GM23338 (cell line): ENCODE results near the gene BCL2L13. TPM values are rescaled to one million over a fixed set of nuclear protein-coding genes. Genes with fewer than 3 reads are reported as not detected.

Experiments
- ATAC-seq: fragments of 200-7000 bp; cut with Tn5 transposase; 3 replicates; pipeline ENCODE4 v1.9.1; 2020
- DNase-seq: peaks from one replicate; pipeline ENCODE4 v3.0.0-alpha.2; 2015; ENCODE audit warnings: low spot score
- H2AFZ ChIP-seq: fragments of 200-600 bp; sonication (generic); 2 replicates; pipeline ENCODE4 v1.8.0; 2016; ENCODE audit warnings: antibody characterized with exemption, mild to moderate bottlenecking, moderate library complexity
- H3F3A ChIP-seq: fragments of 200-600 bp; sonication (generic); replicated peaks from 2 replicates; pipeline ENCODE4 v1.8.0; 2017; ENCODE audit warnings: antibody characterized with exemption, mixed run types, low read depth
- H3K27ac ChIP-seq: fragments of 200-600 bp; sonication (generic); 2 replicates; pipeline ENCODE4 v1.6.1; 2016; ENCODE audit warnings: low read depth
- H3K27me3 ChIP-seq: fragments of 200-600 bp; sonication (generic); 2 replicates; pipeline ENCODE4 v1.8.0; 2016; ENCODE audit warnings: mild to moderate bottlenecking, mixed run types, moderate library complexity; ENCODE audit not compliant: insufficient read depth
- H3K36me3 ChIP-seq: fragments of 200-600 bp; sonication (generic); 2 replicates; pipeline ENCODE4 v1.8.0; 2016; ENCODE audit warnings: mild to moderate bottlenecking; ENCODE audit not compliant: insufficient read depth
- H3K4me1 ChIP-seq: fragments of 200-600 bp; sonication (generic); 2 replicates; pipeline ENCODE4 v1.8.0; 2016; ENCODE audit warnings: mild to moderate bottlenecking, moderate library complexity; ENCODE audit not compliant: insufficient read depth
- H3K4me2 ChIP-seq: fragments of 200-600 bp; sonication (generic); 2 replicates; pipeline ENCODE4 v1.7.1; 2017; ENCODE audit warnings: mixed run types
- H3K4me3 ChIP-seq: fragments of 200-600 bp; sonication (generic); 2 replicates; pipeline ENCODE4 v1.6.1; 2016; ENCODE audit warnings: mixed run types
- H3K79me2 ChIP-seq: fragments of 200-600 bp; sonication (generic); replicated peaks from 2 replicates; pipeline ENCODE4 v1.8.0; 2017; ENCODE audit warnings: mild to moderate bottlenecking; ENCODE audit not compliant: insufficient read depth
- H3K9me2 ChIP-seq: fragments of 200-600 bp; sonication (generic); 2 replicates; pipeline ENCODE4 v1.8.0; 2017; ENCODE audit not compliant: insufficient read depth
- H4K20me1 ChIP-seq: fragments of 200-600 bp; sonication (generic); replicated peaks from 2 replicates; pipeline ENCODE4 v1.8.0; 2017; ENCODE audit warnings: mild to moderate bottlenecking; ENCODE audit not compliant: insufficient read depth
- H3K27ac Mint-ChIP-seq: 2 replicates; pipeline ENCODE4 v1.8.0; 2020; ENCODE audit warnings: inconsistent platforms, mild to moderate bottlenecking, moderate library complexity, mixed read lengths
- H3K27me3 Mint-ChIP-seq: 3 replicates; pipeline ENCODE4 v1.8.0; 2022; ENCODE audit warnings: low read depth, mild to moderate bottlenecking, moderate library complexity, mixed read lengths, inconsistent platforms; ENCODE audit not compliant: insufficient read depth, poor library complexity
- H3K36me3 Mint-ChIP-seq: 3 replicates; pipeline ENCODE4 v1.8.0; 2021; ENCODE audit warnings: low read depth, mild to moderate bottlenecking, inconsistent platforms, moderate library complexity, mixed read lengths
- H3K4me1 Mint-ChIP-seq: 3 replicates; pipeline ENCODE4 v1.8.0; 2020; ENCODE audit warnings: mild to moderate bottlenecking, inconsistent platforms, mixed read lengths
- H3K4me3 Mint-ChIP-seq: 3 replicates; pipeline ENCODE4 v1.8.0; 2021; ENCODE audit warnings: moderate library complexity, mild to moderate bottlenecking, inconsistent platforms, mixed read lengths
- H3K9me3 Mint-ChIP-seq: 3 replicates; pipeline ENCODE4 v1.8.0; 2020; ENCODE audit warnings: moderate library complexity, mild to moderate bottlenecking, inconsistent platforms, mixed read lengths
- CREB1 ChIP-seq: fragments of 250-450 bp; sonication (Bioruptor Pico); IDR thresholded peaks from 2 replicates; pipeline ENCODE4 v1.5.0; 2020; ENCODE audit warnings: low read depth, mild to moderate bottlenecking, moderate library complexity
- CTCF ChIP-seq, 2 experiments: fragments of 200-600 bp in 1 of 2; sonication (generic) in 1 of 2; conservative IDR thresholded peaks; 2 replicates each; pipeline versions ENCODE4 v1.5.1 to v1.6.1; 2016 to 2017; ENCODE audit warnings: antibody characterized with exemption in 2 of 2, low read depth in 2 of 2, mild to moderate bottlenecking in 2 of 2, moderate library complexity in 1 of 2
- ETS1 ChIP-seq: IDR thresholded peaks from 2 replicates; pipeline ENCODE4 v1.6.1; 2016; ENCODE audit warnings: antibody characterized with exemption
- EZH2 ChIP-seq: fragments of 200-600 bp; sonication (generic); IDR thresholded peaks from one replicate; pipeline ENCODE4 v1.8.0; 2017; ENCODE audit warnings: antibody characterized with exemption, mild to moderate bottlenecking, low read depth; ENCODE audit not compliant: unreplicated experiment
- EZH2phosphoT487 ChIP-seq: fragments of 200-600 bp; sonication (generic); IDR thresholded peaks from one replicate; pipeline ENCODE4 v1.8.1; 2018; ENCODE audit warnings: antibody characterized with exemption; ENCODE audit not compliant: unreplicated experiment
- JUNB ChIP-seq: IDR thresholded peaks from one replicate; pipeline ENCODE4 v1.6.1; 2016; ENCODE audit warnings: antibody characterized with exemption; ENCODE audit not compliant: unreplicated experiment
- NANOG ChIP-seq: IDR thresholded peaks from 2 replicates; pipeline ENCODE4 v1.6.1; 2016; ENCODE audit warnings: antibody characterized with exemption, borderline replicate concordance
- POLR2AphosphoS5 ChIP-seq: IDR thresholded peaks from 2 replicates; pipeline ENCODE4 v1.6.1; 2016; ENCODE audit warnings: antibody characterized with exemption, low read depth
- STAT1 ChIP-seq: IDR thresholded peaks from one replicate; pipeline ENCODE4 v1.6.1; 2016; ENCODE audit warnings: antibody characterized with exemption; ENCODE audit not compliant: unreplicated experiment
- ZNF114 ChIP-seq: fragments of 250-450 bp; sonication (Bioruptor Pico); IDR thresholded peaks from 2 replicates; pipeline ENCODE4 v1.5.0; 2020; ENCODE audit warnings: mild to moderate bottlenecking, moderate library complexity
- ZNF331 ChIP-seq: fragments of 250-450 bp; sonication (Bioruptor Pico); IDR thresholded peaks from 2 replicates; pipeline ENCODE4 v1.5.0; 2020; ENCODE audit warnings: low read depth, mild to moderate bottlenecking, moderate library complexity
- polyA plus RNA-seq: library from polyadenylated mRNA; unstranded; fragments of >200 nt; fragmentation: Nextera tagmentation; extraction: Ambion mirVana; gene quantifications from 2 replicates; pipeline ENCODE4 v1.2.1, GENCODE V29; 2016
- total RNA-seq: library from RNA; depleted of rRNA; stranded (reverse); fragments of >200 nt; shearing (Covaris generic); gene quantifications from 2 replicates; pipeline ENCODE4 v1.2.3, GENCODE V29; 2014
- TF ChIP-seq, protein P1 (sequence below): IDR thresholded peaks from one replicate; pipeline ENCODE4 v1.6.1; 2018; ENCODE audit warnings: antibody characterized with exemption; ENCODE audit not compliant: unreplicated experiment

The BCL2L13 gene
- total and polyA plus RNA-seq, 2 experiments from 2014 or later: 22.4 to 32.3 TPM

- no peaks in the 10 kb centered on the region for H3F3A ChIP-seq
- no peak for TF ChIP-seq CREB1 (CRISPR knock-in tag)
- TF ChIP-seq JUNB: no peak
- no peak for TF ChIP-seq ZNF331
- no peak for TF ChIP-seq ETS1
- TF ChIP-seq NANOG: no peak
- H3K79me2 ChIP-seq: no peaks in the 10 kb centered on the region
- Mint-ChIP-seq H3K4me3 (no peak overlapping the region), H3K27ac (no peak overlapping the region), H3K9me3 (no peaks in the 10 kb centered on the region), H3K4me1 (peaks cover 4% of the 10 kb centered on the region; the same call in 2 of the 3 replicates), H3K36me3 (no peaks in the 10 kb centered on the region; the same call in 2 of the 3 replicates), H3K27me3 (peaks cover 1% of the 10 kb centered on the region)
- H3K4me1 ChIP-seq: no peaks in the 10 kb centered on the region
- no peak overlapping the region for H3K4me3 ChIP-seq
- no peak overlapping the region for H2AFZ ChIP-seq
- no peak overlapping the region for H3K27ac ChIP-seq
- no peak overlapping the region for H3K4me2 ChIP-seq
- no peaks in the 10 kb centered on the region for H3K36me3 ChIP-seq
- no peak for ATAC-seq
- no peaks in the 10 kb centered on the region; the same call in 1 of the 2 replicates for H4K20me1 ChIP-seq
- no peak for DNase-seq
- no peaks in the 10 kb centered on the region for H3K9me2 ChIP-seq
- no peaks in the 10 kb centered on the region for H3K27me3 ChIP-seq
Measured at GRCh38 chr22:17694193-17694592, 55.6 kb downstream of the BCL2L13 start.

GRCh38 chr22:17694752-17695151, 56.2 kb downstream of the BCL2L13 start:
- ATAC-seq: no peak
- peaks cover 9% of the 10 kb centered on the region for H3K4me1 Mint-ChIP-seq
- no peak overlapping the region for H2AFZ ChIP-seq
- H3K27ac ChIP-seq: no peak overlapping the region
- H3F3A ChIP-seq: no peaks in the 10 kb centered on the region
- no peak overlapping the region for H3K4me3 ChIP-seq
- TF ChIP-seq ETS1 (no peak), EZH2phosphoT487 (no peak), JUNB (no peak), CTCF (conservative IDR thresholded peaks at IDR 0.05; ENCODE audit: low read depth in 2 of 2) (no peak), ZNF114 (no peak), STAT1 (no peak), CREB1 (CRISPR knock-in tag) (no peak), EZH2 (no peak), POLR2AphosphoS5 (no peak)
- TF ChIP-seq, protein P1, sequence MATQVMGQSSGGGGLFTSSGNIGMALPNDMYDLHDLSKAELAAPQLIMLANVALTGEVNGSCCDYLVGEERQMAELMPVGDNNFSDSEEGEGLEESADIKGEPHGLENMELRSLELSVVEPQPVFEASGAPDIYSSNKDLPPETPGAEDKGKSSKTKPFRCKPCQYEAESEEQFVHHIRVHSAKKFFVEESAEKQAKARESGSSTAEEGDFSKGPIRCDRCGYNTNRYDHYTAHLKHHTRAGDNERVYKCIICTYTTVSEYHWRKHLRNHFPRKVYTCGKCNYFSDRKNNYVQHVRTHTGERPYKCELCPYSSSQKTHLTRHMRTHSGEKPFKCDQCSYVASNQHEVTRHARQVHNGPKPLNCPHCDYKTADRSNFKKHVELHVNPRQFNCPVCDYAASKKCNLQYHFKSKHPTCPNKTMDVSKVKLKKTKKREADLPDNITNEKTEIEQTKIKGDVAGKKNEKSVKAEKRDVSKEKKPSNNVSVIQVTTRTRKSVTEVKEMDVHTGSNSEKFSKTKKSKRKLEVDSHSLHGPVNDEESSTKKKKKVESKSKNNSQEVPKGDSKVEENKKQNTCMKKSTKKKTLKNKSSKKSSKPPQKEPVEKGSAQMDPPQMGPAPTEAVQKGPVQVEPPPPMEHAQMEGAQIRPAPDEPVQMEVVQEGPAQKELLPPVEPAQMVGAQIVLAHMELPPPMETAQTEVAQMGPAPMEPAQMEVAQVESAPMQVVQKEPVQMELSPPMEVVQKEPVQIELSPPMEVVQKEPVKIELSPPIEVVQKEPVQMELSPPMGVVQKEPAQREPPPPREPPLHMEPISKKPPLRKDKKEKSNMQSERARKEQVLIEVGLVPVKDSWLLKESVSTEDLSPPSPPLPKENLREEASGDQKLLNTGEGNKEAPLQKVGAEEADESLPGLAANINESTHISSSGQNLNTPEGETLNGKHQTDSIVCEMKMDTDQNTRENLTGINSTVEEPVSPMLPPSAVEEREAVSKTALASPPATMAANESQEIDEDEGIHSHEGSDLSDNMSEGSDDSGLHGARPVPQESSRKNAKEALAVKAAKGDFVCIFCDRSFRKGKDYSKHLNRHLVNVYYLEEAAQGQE: no peak
- H3K4me1 ChIP-seq: peaks cover 1% of the 10 kb centered on the region; the same call in 1 of the 2 replicates
- no peaks in the 10 kb centered on the region for H3K9me3 Mint-ChIP-seq
- no peak for DNase-seq
- H3K79me2 ChIP-seq: no peaks in the 10 kb centered on the region
- no peak overlapping the region for H3K4me2 ChIP-seq
- no peaks in the 10 kb centered on the region for H3K27me3 ChIP-seq
- no peaks in the 10 kb centered on the region for H3K9me2 ChIP-seq
- no peaks in the 10 kb centered on the region; the same call in 2 of the 3 replicates for H3K36me3 Mint-ChIP-seq
- no peak overlapping the region for H3K4me3 Mint-ChIP-seq
- no peak overlapping the region for H3K27ac Mint-ChIP-seq
- no peaks in the 10 kb centered on the region; the same call in 1 of the 2 replicates for H4K20me1 ChIP-seq
- no peaks in the 10 kb centered on the region for H3K36me3 ChIP-seq
- peaks cover 1% of the 10 kb centered on the region for H3K27me3 Mint-ChIP-seq
